HG03520 (cell line): Measurements from ENCODE around the gene MGRN1.
"Not testable (repeated sequence)": the region's sequence is repeated elsewhere in the genome, so short reads cannot be mapped to it uniquely, and the experiment has no call there.

Experiments
- ATAC-seq: cut with Tn5 transposase; IDR thresholded peaks from one replicate; pipeline ENCODE4 v1.9.1; 2021; ENCODE audit warnings: mild to moderate bottlenecking, moderate library complexity; ENCODE audit not compliant: unreplicated experiment

The MGRN1 gene

DNA sequence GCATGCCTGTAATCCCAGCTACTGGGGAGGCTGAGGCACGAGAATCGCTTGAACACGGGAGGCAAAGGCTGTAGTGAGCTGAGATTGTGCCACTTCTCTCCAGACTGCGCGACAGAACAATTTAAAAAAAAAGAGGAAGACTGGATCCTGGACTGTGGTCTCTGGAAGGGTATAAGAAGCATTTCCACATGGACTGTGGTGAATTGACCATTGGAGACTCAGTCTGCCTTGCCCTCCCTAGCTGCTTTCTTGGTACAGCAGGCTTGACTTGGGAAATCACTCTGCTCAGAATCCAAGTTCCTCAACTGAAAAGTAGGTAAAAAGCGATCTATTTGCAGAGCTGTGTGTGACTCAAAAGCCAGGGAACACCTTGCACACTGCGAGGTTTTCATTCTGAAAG, 1.0 kb upstream of the MGRN1 start:
- no peak for ATAC-seq

DNA sequence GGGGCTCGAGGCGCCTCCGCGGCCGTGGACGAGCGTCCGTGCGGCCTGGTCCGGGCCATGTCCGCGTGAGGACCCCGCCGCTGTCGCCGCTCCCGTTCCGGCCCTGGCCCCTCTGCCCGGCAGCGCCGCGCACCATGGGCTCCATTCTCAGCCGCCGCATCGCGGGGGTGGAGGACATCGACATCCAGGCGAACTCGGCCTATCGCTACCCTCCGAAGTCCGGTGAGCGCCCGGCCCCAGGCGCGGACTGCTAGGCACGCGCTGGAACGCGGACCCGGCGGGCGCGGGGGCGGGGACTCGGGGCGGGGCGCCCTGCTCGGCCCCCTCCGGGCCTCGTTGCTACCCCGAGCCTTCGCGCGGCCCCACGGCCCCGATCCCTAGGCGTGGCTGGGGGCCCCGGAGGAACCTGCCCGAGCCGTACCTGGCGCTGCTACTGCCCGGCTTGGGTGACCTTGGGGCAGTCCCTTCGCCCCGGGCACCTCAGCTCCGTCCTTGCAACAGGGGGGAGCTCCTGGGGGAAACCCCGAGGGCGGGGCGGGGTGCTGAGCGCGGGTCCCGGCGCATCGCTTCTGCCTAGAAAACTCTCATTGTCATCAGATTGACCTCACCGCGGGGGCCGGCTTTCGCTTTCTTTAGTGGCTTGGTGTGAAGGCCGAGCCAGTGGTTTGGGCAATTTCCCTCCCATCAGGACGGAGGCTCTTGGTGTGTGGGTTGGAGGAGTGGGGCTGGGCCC, 367 bp downstream of the MGRN1 start:
- ATAC-seq: peak; percentile 53

DNA sequence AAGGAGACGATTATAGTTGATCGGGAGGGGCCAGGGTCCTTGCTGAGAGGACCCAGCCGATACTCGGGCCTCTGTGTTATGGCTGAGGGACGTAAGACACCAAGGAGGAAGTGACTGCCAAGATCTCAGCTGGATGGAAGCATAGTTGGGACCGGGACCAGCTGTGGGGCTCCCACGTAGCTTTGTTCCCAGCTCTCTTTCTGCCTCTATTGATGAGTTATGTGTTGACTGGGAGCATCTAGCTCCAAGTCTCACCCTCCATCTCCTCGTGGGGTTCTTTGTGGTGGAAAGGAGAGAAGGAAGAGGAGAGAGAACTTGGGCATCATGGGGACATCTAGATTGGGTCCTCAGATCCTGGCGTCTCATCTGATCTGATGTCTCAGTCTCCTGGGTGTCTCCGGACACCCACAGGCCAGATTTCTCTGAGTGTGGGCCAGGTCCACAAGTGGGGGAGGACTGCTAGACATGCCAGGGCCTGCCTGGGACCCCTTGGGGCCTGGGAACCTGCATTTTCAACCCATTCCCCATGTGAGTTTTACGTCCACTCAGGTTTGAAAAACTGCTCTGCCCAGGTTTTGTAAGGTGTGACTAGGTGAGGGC, 1.0 kb downstream of the MGRN1 start:
- ATAC-seq: no peak

- ATAC-seq: no peak
These were observed 1.8 kb downstream of the MGRN1 start for GRCh38 chr16:4626396-4626795.

GRCh38 chr16:4628283-4628682, 3.7 kb downstream of the MGRN1 start:
- ATAC-seq: no peak

DNA sequence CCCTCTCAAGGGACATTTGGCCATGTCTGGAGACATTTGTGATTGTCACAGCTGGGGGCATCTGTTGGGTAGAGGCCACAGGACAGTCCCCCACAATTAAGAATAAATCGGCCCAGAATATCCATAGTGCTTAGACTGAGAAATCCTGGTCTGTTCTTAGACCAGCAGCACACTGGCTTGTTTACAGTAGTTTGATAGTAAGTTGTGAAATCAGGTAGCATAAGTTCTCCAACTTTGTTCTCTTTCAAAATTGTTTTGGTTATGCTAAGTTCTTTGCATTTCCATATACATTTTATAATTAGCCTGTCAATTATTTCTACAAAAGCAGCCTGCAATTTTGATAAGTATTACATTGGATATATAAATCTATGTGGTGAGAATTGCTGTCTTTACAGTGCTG, 6.8 kb downstream of the MGRN1 start:
- no peak for ATAC-seq

DNA sequence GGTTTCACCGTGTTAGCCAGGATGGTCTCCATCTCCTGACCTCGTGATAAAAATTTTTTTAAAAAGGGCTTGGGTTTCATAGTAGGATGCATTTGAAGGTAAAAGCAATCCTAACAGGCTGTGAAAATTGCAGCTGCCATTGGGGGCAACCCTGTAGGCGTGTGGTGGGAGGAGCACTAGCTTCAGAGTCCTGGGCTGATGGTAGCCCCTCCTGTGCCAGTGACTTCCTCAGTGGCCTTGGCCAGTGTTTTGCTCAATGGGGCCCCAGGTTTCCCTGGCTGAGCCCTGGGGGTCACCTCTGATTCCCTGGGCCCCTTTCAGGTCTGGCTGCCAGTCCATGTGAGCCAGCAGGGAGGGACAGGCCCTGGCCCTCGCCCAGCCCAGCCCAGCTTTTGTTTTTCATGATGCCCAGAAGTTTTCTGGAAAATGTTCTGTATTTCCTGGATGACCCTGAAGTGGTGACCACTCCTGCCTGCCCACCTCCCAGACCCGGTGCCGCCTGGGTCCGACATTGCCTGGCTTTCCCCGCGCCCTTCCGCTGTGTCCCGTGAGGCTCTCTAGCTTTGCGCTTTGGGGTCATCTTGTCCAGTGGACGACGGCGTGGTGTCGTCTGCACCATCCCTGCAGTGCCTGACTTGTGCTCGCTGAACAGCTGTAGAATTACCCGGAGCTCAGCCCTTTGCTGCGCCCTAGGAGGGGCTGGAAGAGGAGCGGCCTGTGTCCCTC, 9.4 kb downstream of the MGRN1 start:
- no peak for ATAC-seq

DNA sequence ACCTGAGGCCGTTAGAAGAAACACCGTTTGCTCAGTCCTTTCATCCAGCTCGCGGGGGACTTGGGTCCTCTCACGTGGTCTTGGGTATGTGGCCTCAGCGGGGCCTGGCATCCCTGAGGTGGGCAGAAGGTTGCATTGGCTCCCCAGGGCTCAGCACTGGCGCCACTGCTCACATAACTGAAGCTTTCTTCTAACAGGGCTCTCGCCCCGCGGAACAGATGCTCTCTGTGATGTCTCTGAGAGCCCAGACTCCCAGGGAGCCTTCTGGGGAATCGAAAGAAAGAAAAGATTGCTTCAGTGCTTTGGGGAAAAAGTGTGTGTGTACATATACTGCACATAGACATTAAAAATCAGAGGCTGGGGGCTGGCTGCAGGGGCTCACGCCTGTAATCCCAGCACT, 10.1 kb downstream of the MGRN1 start:
- ATAC-seq: no peak

GRCh38 chr16:4636196-4636595, 11.6 kb downstream of the MGRN1 start:
- ATAC-seq: no peak

DNA sequence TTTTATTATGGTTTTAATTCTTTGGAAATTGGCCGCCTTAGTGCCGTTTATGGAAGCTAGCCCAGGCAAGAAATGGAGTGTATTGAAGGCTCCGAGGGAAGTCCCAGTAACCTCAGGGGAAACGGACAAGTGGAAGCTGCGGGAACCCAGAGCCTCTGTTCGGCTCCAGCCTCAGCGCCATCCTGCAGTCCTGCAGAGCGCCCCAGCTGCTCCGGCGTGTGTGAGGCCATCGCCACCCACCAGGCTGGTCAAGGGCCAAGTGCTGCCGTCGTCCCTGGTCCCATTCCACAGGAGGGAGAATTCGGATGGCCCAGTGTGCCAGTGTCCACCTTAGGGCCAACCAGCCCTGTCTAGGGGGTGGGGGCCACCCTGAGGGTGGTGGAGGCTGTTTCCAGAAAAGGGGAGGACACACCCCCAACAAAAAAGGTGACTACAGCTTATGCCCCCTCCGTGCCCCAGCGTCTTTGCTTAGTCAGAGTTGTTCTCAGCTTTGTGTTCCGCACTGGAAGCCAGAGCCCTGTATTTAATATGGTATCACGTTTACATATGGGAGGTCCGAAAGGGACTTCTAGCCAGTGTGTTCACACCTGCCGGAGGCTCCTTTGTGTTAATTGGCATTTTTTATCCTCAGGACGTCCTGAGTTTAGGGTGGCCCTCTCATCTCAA, 13.0 kb downstream of the MGRN1 start:
- no peak for ATAC-seq

DNA sequence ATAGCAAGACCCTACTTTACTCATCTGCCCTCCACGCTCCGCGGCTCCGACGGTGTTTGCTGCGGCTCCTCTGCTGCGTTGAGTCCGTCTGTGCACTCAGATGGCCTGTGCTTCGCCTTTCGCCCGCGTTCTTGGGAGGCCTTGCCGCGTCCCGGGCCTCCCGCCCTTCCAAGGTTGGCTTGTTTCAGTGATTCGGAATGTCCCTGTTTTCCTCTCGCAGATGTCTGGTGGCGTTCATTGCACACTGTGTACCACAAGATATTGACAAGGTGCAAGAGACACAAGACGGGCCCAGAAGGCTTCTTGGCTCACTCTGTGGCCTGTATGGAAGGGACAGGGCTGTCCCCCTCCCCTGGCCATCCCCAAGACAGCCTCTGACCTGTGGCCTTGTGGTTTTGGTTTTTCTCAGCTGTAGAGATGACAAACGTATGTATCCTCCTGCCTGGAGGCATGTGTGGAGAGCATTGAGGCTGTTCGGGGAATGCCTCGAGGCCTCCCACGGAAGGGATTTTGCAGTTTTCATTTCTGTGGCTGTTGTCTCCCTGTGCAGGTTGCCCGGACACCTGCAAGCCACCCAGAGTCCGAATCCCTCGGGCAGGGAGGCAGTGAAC, 15.4 kb downstream of the MGRN1 start:
- no peak for ATAC-seq

GRCh38 chr16:4640572-4641305, 16.1 kb downstream of the MGRN1 start:
- no peak for ATAC-seq

GRCh38 chr16:4641306-4641687, 16.7 kb downstream of the MGRN1 start:
- no peak for ATAC-seq

- ATAC-seq: no peak
These were observed 17.3 kb downstream of the MGRN1 start for GRCh38 chr16:4641895-4642294.

- ATAC-seq: no peak
These were observed 22.4 kb downstream of the MGRN1 start for GRCh38 chr16:4646773-4647643.

DNA sequence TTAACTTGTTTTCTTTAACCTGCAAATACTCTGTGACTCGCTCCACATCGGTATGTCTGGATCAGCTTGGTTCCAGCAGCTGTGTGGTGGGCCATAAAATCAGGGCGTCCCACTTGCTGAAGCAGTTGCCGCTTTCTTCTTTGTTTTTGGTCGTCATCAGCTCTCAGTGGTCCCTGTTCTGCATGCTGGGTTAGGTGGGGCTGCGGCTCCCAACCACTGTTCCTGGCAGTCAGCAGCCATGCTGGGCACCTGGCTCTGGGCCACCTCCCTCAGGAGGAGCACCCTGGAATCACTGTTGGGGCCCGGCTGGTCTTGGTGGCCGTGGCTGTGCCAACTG, 23.0 kb downstream of the MGRN1 start:
- ATAC-seq: no peak

DNA sequence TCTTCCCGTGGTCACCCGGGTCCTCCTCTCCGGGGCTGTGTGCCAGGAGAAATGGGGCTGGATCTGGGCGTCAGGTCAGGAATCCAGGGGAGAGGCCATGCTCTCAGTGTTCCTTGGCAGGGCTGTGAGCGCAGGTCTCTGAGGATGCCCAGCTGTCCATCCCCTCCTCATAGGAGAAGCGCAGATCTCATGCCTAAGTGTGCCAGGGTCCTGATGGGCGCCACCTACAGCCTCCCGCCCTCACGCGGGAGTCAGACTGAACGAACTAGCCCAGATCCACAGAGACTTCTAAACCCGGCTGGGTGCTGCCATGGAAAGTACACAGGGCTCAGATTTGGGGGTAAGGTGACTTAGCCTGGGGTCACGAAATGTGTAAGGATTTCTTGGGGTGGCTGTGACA, 24.3 kb downstream of the MGRN1 start:
- no peak for ATAC-seq

GRCh38 chr16:4649744-4650442, 25.3 kb downstream of the MGRN1 start:
- ATAC-seq: no peak

- ATAC-seq: not testable (repeated sequence)
These were observed 25.9 kb downstream of the MGRN1 start for GRCh38 chr16:4650443-4651074.
